K562 (cell line): ENCODE data around the gene TICAM1. TPM values are rescaled to one million over a fixed set of nuclear protein-coding genes. Genes with fewer than 3 reads are reported as not detected.

ENCODE experiments used
- ARID3B ChIP-seq: fragments of 250-450 bp; sonication (Bioruptor Pico); IDR thresholded peaks from 2 replicates; pipeline ENCODE4 v1.4.0; 2020; ENCODE audit warnings: borderline replicate concordance
- C11orf30 ChIP-seq: fragments of 450-650 bp; IDR thresholded peaks from 2 replicates; pipeline ENCODE4 v1.6.1; 2016; ENCODE audit warnings: low read depth, mild to moderate bottlenecking
- CBX2 ChIP-seq: fragments of 200-600 bp; sonication (generic); IDR thresholded peaks from one replicate; pipeline ENCODE4 v1.6.1; 2012; ENCODE audit warnings: mild to moderate bottlenecking, low read length, inconsistent platforms; ENCODE audit not compliant: insufficient read depth, poor library complexity, severe bottlenecking
- CHD4 ChIP-seq: fragments of 200-600 bp; sonication (generic); IDR thresholded peaks from 3 replicates; pipeline ENCODE4 v1.6.1; 2012; ENCODE audit warnings: low read depth, mild to moderate bottlenecking, mixed read lengths, low read length, inconsistent platforms; ENCODE audit not compliant: insufficient read depth, insufficient replicate concordance, poor library complexity, severe bottlenecking
- EHMT2 ChIP-seq: fragments of 450-650 bp; IDR thresholded peaks from 2 replicates; pipeline ENCODE4 v1.6.1; 2018; ENCODE audit warnings: antibody characterized with exemption
- FOXK1 ChIP-seq: sonication (generic); formaldehyde crosslinking; IDR thresholded peaks from 2 replicates; pipeline ENCODE4 v1.8.0; 2022; ENCODE audit warnings: missing genetic modification reagents, mild to moderate bottlenecking, borderline replicate concordance
- HDGF ChIP-seq: fragments of 450-650 bp; IDR thresholded peaks from 2 replicates; pipeline ENCODE4 v1.6.1; 2016
- RAD51 ChIP-seq: fragments of 450-650 bp; IDR thresholded peaks from 2 replicates; pipeline ENCODE4 v1.7.1; 2016; ENCODE audit warnings: low read depth, mild to moderate bottlenecking, borderline replicate concordance
- SMARCB1 ChIP-seq: IDR thresholded peaks from 2 replicates; pipeline ENCODE4 v1.6.1; 2011; ENCODE audit warnings: improper control_type of control experiment, low read depth; ENCODE audit not compliant: insufficient read length
- ZMIZ1 ChIP-seq, 2 experiments: fragments of 150-350 bp in 1 of 2; IDR thresholded peaks; 2 replicates each; pipeline ENCODE4 v1.6.1; 2012 to 2016; ENCODE audit warnings: low read depth in 2 of 2, low read length in 2 of 2, mild to moderate bottlenecking in 1 of 2, moderate library complexity in 1 of 2
- ZNF318 ChIP-seq, 2 experiments: fragments of 450-650 bp; IDR thresholded peaks; 2 replicates each; pipeline ENCODE4 v1.6.1; 2016; ENCODE audit warnings: mild to moderate bottlenecking in 2 of 2, borderline replicate concordance in 1 of 2, low read depth in 1 of 2, moderate library complexity in 1 of 2
- polyA plus RNA-seq, 8 experiments: library from polyadenylated mRNA; depleted of rRNA in 4 of 8; stranded (reverse) in 5 of 8; unstranded in 3 of 8; fragments of >200 nt; fragmentation: Nextera tagmentation in 2 of 8; fragmentation: Illumina TruSeq in 1 of 8; extraction: Ambion mirVana in 2 of 8; extraction: Trizol in 1 of 8; gene quantifications; 2 replicates each; pipeline versions ENCODE4 v1.2.1 to v1.2.3, GENCODE V29; 2011 to 2014; ENCODE audit warnings: inconsistent platforms in 1 of 8, missing spikeins in 1 of 8
- total RNA-seq, 7 experiments: library from RNA; depleted of rRNA in 6 of 7; stranded (reverse); fragments of >200 nt in 6 of 7; fragmentation: Illumina TruSeq in 2 of 7; extraction: Trizol in 2 of 7; gene quantifications; 2 replicates each; pipeline versions ENCODE4 v1.2.1 to v1.2.3, GENCODE V29; 2011 to 2021; ENCODE audit warnings: low replicate concordance in 1 of 7

TICAM1 gene
- total and polyA plus RNA-seq, 9 of the 15 experiments (the other 6 are each of a cell fraction or from before 2014, with no cell fraction given), result 0.07 to 11.6 (median 1.5) TPM

- TF ChIP-seq ZNF318 (IDR thresholded peaks at IDR 0.05; ENCODE audit: borderline replicate concordance in 1 of 2, low read depth in 1 of 2), result peak in 1 of 2 experiments; percentile 51; a peak in 1 of 4 replicates
- no peak for TF ChIP-seq FOXK1 (CRISPR knock-in tag)
- peak; percentile 62 for TF ChIP-seq CHD4
- no peak for TF ChIP-seq ARID3B
- no peak for TF ChIP-seq RAD51
- TF ChIP-seq CBX2, result no peak
- TF ChIP-seq SMARCB1, result no peak
- TF ChIP-seq HDGF, result peak; percentile 94; the same call in 1 of the 2 replicates
- TF ChIP-seq ZMIZ1 (IDR thresholded peaks at IDR 0.05; ENCODE audit: low read depth in 2 of 2, low read length in 2 of 2), result no peak
- no peak for TF ChIP-seq EHMT2
- TF ChIP-seq C11orf30, result peak; percentile 13; the same call in 1 of the 2 replicates
Observed at GRCh38 chr19:4867534-4868285, 36.2 kb upstream of the TICAM1 start, which contains the start of gene PLIN3 (continued).
